ENCODE results near the gene OR2T35.
"Not testable (repeated sequence)": the region's sequence is repeated elsewhere in the genome, so short reads cannot be mapped to it uniquely, and the experiment has no call there.

DNA sequence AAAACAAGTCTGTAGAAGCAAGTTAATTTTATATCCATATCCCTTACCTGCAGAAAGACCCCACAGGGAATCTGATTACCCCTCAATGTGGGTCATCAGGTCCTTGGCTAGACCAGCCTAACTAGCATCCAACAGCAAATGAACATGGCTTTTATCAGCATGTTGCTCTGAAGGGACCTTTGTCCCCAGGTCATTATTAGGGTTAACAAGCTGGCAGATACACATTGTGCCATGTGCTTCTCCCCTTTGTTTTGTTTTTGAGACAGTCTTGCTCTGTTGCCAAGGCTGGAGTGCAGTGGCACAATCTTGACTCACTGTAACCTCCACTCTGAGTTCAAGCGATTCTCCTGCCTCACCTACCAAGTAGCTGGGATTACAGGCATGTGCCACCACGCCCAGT, 10.1 kb downstream of the OR2T35 start, which contains the start of gene OR2T11:
- not testable (repeated sequence) for TF ChIP-seq CTCF, POLR2A (IDR thresholded peaks at IDR 0.05)

Data from lower leg skin (tissue), 3 donors.